Measurements from ENCODE around the gene ARID1B.

The ARID1B gene

GRCh38 chr6:157163434-157164159 lies 386.4 kb downstream of the ARID1B start:
- TF ChIP-seq CTCF (IDR thresholded peaks at IDR 0.05; ENCODE audit: control extremely low read depth, extremely low read depth, low read depth, missing control alignments): no peak
- ChIA-PET CTCF (interaction anchor here (1.0 to 2.2 kb wide), 3 partner anchors 16 to 21 kb away, joined by 3 to 5 read pairs (median 4); no protein-coding TSS in a partner anchor), POLR2A (no interaction called here)
- no peak for DNase-seq (ENCODE audit: extremely low spot score)

GRCh38 chr6:157164972-157165371 lies 387.8 kb downstream of the ARID1B start:
- no peak for TF ChIP-seq CTCF (IDR thresholded peaks at IDR 0.05; ENCODE audit: control extremely low read depth, extremely low read depth, low read depth, missing control alignments)
- POLR2A ChIA-PET: interaction anchor here (0.5 kb wide), 1 partner anchor 37 kb away, joined by 3 read pairs; no protein-coding TSS in a partner anchor
- CTCF ChIA-PET: interaction anchor here (0.9 to 2.2 kb wide), 7 partner anchors 9 to 34 kb away, joined by 3 to 6 read pairs (median 4); no protein-coding TSS in a partner anchor
- no peak for DNase-seq (ENCODE audit: extremely low spot score)

- POLR2A ChIA-PET: no interaction called here
- TF ChIP-seq CTCF (IDR thresholded peaks at IDR 0.05; ENCODE audit: control extremely low read depth, extremely low read depth, low read depth, missing control alignments): no peak
- no peak for DNase-seq (ENCODE audit: extremely low spot score)
- CTCF ChIA-PET: no interaction called here
Measured at GRCh38 chr6:157166784-157167183, 389.6 kb downstream of the ARID1B start.

- no peak for DNase-seq (ENCODE audit: extremely low spot score)
- CTCF ChIA-PET: no interaction called here
- TF ChIP-seq CTCF (IDR thresholded peaks at IDR 0.05; ENCODE audit: control extremely low read depth, extremely low read depth, low read depth, missing control alignments): no peak
- POLR2A ChIA-PET: no interaction called here
Measured at GRCh38 chr6:157167837-157168236, 390.7 kb downstream of the ARID1B start.

GRCh38 chr6:157168471-157168870 lies 391.3 kb downstream of the ARID1B start:
- no peak for DNase-seq (ENCODE audit: extremely low spot score)
- ChIA-PET POLR2A (no interaction called here), CTCF (no interaction called here)
- no peak for TF ChIP-seq CTCF (IDR thresholded peaks at IDR 0.05; ENCODE audit: control extremely low read depth, extremely low read depth, low read depth, missing control alignments)

GRCh38 chr6:157169226-157169625 lies 392.0 kb downstream of the ARID1B start:
- ChIA-PET POLR2A (no interaction called here), CTCF (no interaction called here)
- DNase-seq (ENCODE audit: extremely low spot score): no peak
- TF ChIP-seq CTCF (IDR thresholded peaks at IDR 0.05; ENCODE audit: control extremely low read depth, extremely low read depth, low read depth, missing control alignments): no peak

Measured in GM10248 (cell line).